ENCODE results near the gene PRKCB.

Gene PRKCB

DNA sequence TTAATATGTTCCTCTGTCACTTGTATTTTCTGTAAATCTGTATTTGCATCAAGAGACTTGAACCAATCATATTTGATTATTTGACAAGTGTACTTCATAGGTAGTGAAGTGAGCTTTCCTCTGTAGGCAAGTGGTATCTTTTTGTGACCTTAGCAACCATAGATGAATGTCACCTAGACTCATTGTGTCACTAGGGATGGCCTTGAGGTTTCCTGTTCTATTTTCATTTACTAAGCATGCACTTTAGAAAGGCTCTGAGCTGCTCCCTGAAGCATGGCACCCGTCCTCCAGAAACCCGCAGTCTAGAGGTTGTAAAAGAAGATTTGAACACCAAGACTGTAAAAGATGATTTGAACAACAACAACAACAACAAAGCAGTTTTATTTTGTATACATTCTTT lies 151.7 kb downstream of the PRKCB start:
- DNase-seq (ENCODE audit: low read depth in 1 of 2, low spot score in 1 of 2), result no peak
- no peak overlapping the region for H3K27ac ChIP-seq (replicated peaks)
- TF ChIP-seq, protein P1, sequence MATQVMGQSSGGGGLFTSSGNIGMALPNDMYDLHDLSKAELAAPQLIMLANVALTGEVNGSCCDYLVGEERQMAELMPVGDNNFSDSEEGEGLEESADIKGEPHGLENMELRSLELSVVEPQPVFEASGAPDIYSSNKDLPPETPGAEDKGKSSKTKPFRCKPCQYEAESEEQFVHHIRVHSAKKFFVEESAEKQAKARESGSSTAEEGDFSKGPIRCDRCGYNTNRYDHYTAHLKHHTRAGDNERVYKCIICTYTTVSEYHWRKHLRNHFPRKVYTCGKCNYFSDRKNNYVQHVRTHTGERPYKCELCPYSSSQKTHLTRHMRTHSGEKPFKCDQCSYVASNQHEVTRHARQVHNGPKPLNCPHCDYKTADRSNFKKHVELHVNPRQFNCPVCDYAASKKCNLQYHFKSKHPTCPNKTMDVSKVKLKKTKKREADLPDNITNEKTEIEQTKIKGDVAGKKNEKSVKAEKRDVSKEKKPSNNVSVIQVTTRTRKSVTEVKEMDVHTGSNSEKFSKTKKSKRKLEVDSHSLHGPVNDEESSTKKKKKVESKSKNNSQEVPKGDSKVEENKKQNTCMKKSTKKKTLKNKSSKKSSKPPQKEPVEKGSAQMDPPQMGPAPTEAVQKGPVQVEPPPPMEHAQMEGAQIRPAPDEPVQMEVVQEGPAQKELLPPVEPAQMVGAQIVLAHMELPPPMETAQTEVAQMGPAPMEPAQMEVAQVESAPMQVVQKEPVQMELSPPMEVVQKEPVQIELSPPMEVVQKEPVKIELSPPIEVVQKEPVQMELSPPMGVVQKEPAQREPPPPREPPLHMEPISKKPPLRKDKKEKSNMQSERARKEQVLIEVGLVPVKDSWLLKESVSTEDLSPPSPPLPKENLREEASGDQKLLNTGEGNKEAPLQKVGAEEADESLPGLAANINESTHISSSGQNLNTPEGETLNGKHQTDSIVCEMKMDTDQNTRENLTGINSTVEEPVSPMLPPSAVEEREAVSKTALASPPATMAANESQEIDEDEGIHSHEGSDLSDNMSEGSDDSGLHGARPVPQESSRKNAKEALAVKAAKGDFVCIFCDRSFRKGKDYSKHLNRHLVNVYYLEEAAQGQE (IDR thresholded peaks at IDR 0.05; ENCODE audit: insufficient replicate concordance, low read depth), result no peak
- TF ChIP-seq GABPA (IDR thresholded peaks at IDR 0.05; ENCODE audit: low read depth), result no peak

DNA sequence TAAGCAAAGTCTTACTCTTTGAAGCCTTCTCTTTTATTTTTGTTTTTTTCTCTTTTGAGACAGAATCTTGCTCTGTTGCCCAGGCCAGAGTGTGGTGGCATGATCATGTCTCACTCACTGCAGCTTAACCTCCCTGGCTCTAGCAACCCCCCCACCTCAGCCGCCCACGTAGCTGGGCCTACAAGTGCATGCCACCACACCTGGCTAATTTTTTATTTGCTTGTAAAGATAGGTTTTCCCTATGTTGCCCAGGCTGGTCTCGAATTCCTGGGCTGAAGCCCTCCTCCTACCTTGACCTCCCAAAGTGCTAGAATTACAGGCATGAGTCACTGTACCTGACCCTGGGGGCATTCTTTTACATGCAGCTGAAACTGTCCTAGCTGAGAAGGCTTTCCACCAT lies 154.7 kb downstream of the PRKCB start:
- Histone ChIP-seq H3K27ac (replicated peaks) (no peak overlapping the region), H3K27me3 (ENCODE audit: insufficient read depth, poor library complexity, severe bottlenecking) (no peaks in the 10 kb centered on the region), H3K4me3 (replicated peaks; ENCODE audit: insufficient read depth, low read length) (no peak overlapping the region)
- DNase-seq (ENCODE audit: low read depth in 1 of 2, low spot score in 1 of 2), result no peak
- TF ChIP-seq GABPA (IDR thresholded peaks at IDR 0.05; ENCODE audit: low read depth) (no peak), SPI1 (IDR thresholded peaks at IDR 0.05; ENCODE audit: borderline replicate concordance, low read depth) (no peak), POLR2AphosphoS5 (IDR thresholded peaks at IDR 0.05; ENCODE audit: low read depth) (no peak)
- TF ChIP-seq, protein P1 (IDR thresholded peaks at IDR 0.05; ENCODE audit: insufficient replicate concordance, low read depth), result no peak
- TF ChIP-seq, protein P2, sequence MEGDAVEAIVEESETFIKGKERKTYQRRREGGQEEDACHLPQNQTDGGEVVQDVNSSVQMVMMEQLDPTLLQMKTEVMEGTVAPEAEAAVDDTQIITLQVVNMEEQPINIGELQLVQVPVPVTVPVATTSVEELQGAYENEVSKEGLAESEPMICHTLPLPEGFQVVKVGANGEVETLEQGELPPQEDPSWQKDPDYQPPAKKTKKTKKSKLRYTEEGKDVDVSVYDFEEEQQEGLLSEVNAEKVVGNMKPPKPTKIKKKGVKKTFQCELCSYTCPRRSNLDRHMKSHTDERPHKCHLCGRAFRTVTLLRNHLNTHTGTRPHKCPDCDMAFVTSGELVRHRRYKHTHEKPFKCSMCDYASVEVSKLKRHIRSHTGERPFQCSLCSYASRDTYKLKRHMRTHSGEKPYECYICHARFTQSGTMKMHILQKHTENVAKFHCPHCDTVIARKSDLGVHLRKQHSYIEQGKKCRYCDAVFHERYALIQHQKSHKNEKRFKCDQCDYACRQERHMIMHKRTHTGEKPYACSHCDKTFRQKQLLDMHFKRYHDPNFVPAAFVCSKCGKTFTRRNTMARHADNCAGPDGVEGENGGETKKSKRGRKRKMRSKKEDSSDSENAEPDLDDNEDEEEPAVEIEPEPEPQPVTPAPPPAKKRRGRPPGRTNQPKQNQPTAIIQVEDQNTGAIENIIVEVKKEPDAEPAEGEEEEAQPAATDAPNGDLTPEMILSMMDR (IDR thresholded peaks at IDR 0.05; ENCODE audit: insufficient read depth, low read length), result no peak

More for the DNA sequence above, 151.7 kb downstream of the PRKCB start:
- H3K4me3 ChIP-seq (replicated peaks; ENCODE audit: insufficient read depth, low read length), result no peak overlapping the region
- H3K27me3 ChIP-seq (ENCODE audit: insufficient read depth, poor library complexity, severe bottlenecking), result no peaks in the 10 kb centered on the region

DNA sequence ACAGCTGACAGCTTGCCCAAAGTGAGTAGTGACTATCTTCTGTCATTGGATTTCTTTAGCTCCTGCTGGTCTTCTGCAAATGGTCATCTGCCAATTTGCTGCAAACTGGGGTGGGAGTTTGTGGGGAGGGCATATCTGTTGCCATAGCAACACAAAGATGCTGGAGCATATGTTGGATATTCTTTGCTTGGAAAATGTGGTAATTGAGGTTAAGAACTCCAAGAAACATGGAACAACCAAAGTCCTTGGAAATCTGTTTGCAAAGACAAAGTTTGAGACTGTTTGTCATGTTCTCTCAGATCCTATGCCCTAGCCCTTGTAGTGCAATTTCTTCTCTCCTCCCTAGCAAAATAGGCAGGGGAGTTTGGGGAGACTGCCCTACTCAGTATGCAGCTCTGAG lies 155.3 kb downstream of the PRKCB start:
- TF ChIP-seq SPI1 (IDR thresholded peaks at IDR 0.05; ENCODE audit: borderline replicate concordance, low read depth), result no peak
- TF ChIP-seq GABPA (IDR thresholded peaks at IDR 0.05; ENCODE audit: low read depth), result no peak
- TF ChIP-seq POLR2AphosphoS5 (IDR thresholded peaks at IDR 0.05; ENCODE audit: low read depth), result no peak
- TF ChIP-seq, protein P1 (IDR thresholded peaks at IDR 0.05; ENCODE audit: insufficient replicate concordance, low read depth), result no peak
- TF ChIP-seq, protein P2 (IDR thresholded peaks at IDR 0.05; ENCODE audit: insufficient read depth, low read length), result no peak
- Histone ChIP-seq H3K27ac (replicated peaks) (no peak overlapping the region), H3K27me3 (ENCODE audit: insufficient read depth, poor library complexity, severe bottlenecking) (no peaks in the 10 kb centered on the region), H3K4me3 (replicated peaks; ENCODE audit: insufficient read depth, low read length) (no peak overlapping the region)
- no peak for DNase-seq (ENCODE audit: low read depth in 1 of 2, low spot score in 1 of 2)

DNA sequence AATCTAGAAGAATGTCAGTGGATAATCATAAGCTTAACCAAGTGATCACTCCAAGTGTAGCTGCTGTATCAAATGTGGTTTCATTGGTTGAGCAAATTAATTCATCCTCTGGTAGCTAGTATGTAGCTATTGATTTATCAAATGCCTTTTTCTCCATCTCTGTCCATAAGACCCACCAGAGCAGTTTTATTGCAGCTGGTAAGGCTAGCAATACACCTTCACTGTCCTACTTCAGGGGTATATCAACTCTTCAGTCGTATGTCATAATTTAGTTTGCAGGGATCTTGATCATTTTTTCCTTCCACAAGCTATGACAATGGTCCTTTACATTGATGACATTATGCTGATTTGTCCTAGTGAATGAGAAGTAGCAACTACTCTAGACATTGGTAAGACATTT lies 158.8 kb downstream of the PRKCB start:
- TF ChIP-seq POLR2AphosphoS5 (IDR thresholded peaks at IDR 0.05; ENCODE audit: low read depth) (no peak), GABPA (IDR thresholded peaks at IDR 0.05; ENCODE audit: low read depth) (no peak), SPI1 (IDR thresholded peaks at IDR 0.05; ENCODE audit: borderline replicate concordance, low read depth) (no peak)
- TF ChIP-seq, protein P1 (IDR thresholded peaks at IDR 0.05; ENCODE audit: insufficient replicate concordance, low read depth), result no peak
- TF ChIP-seq, protein P2 (IDR thresholded peaks at IDR 0.05; ENCODE audit: insufficient read depth, low read length), result no peak
- DNase-seq (ENCODE audit: low read depth in 1 of 2, low spot score in 1 of 2), result no peak
- Histone ChIP-seq H3K27ac (replicated peaks) (no peak overlapping the region), H3K27me3 (ENCODE audit: insufficient read depth, poor library complexity, severe bottlenecking) (no peaks in the 10 kb centered on the region), H3K4me3 (replicated peaks; ENCODE audit: insufficient read depth, low read length) (no peak overlapping the region)

Data from HL-60 (cell line).